ENCODE data around the gene DHRSX.
"Not testable (repeated sequence)": the region's sequence is repeated elsewhere in the genome, so short reads cannot be mapped to it uniquely, and the experiment has no call there.

DHRSX gene

GRCh38 chrX:2486476-2487133, 14.2 kb downstream of the DHRSX start:
- Histone ChIP-seq H3K36me3 (ENCODE audit: insufficient read depth, low read length) (peaks cover 24% of the 10 kb centered on the region), H3K9ac (ENCODE audit: insufficient read length) (no peak overlapping the region), H3K4me3 (no peak overlapping the region), H3K9me3 (ENCODE audit: low read depth, low read length) (no peaks in the 10 kb centered on the region), H3K27ac (no peak overlapping the region)
- DNase-seq (ENCODE audit: low read depth, low spot score): no peak
- TF ChIP-seq EZH2 (IDR thresholded peaks at IDR 0.05): no peak
- no peak for TF ChIP-seq POLR2AphosphoS5 (IDR thresholded peaks at IDR 0.05; ENCODE audit: borderline replicate concordance, low read depth, low read length)
- no peak for TF ChIP-seq FOXP2 (optimal IDR thresholded peaks at IDR 0.05; ENCODE audit: control extremely low read depth, extremely low read length, insufficient read depth)

- DNase-seq (ENCODE audit: low read depth, low spot score): no peak
Observed at GRCh38 chrX:2485789-2486345, 14.9 kb downstream of the DHRSX start.

GRCh38 chrX:2484721-2485648, 15.8 kb downstream of the DHRSX start:
- Histone ChIP-seq H3K27ac (no peak overlapping the region), H3K4me3 (no peak overlapping the region), H3K9me3 (ENCODE audit: low read depth, low read length) (no peaks in the 10 kb centered on the region), H3K36me3 (ENCODE audit: insufficient read depth, low read length) (peaks cover 24% of the 10 kb centered on the region), H3K9ac (ENCODE audit: insufficient read length) (no peak overlapping the region)
- no peak for DNase-seq (ENCODE audit: low read depth, low spot score)
- no peak for TF ChIP-seq FOXP2 (optimal IDR thresholded peaks at IDR 0.05; ENCODE audit: control extremely low read depth, extremely low read length, insufficient read depth)
- TF ChIP-seq EZH2 (IDR thresholded peaks at IDR 0.05): no peak
- no peak for TF ChIP-seq POLR2AphosphoS5 (IDR thresholded peaks at IDR 0.05; ENCODE audit: borderline replicate concordance, low read depth, low read length)

More at GRCh38 chrX:2485789-2486345, 14.9 kb downstream of the DHRSX start:
- Histone ChIP-seq H3K9me3 (ENCODE audit: low read depth, low read length) (no peaks in the 10 kb centered on the region), H3K4me3 (no peak overlapping the region), H3K36me3 (ENCODE audit: insufficient read depth, low read length) (peaks cover 24% of the 10 kb centered on the region), H3K27ac (no peak overlapping the region), H3K9ac (ENCODE audit: insufficient read length) (no peak overlapping the region)
- no peak for TF ChIP-seq FOXP2 (optimal IDR thresholded peaks at IDR 0.05; ENCODE audit: control extremely low read depth, extremely low read length, insufficient read depth)

- Histone ChIP-seq H3K36me3 (ENCODE audit: insufficient read depth, low read length) (peaks cover 16% of the 10 kb centered on the region), H3K27ac (no peak overlapping the region), H3K4me3 (no peak overlapping the region)
Observed at GRCh38 chrX:2484256-2484655, 16.5 kb downstream of the DHRSX start.

GRCh38 chrX:2483398-2484060, 17.2 kb downstream of the DHRSX start:
- H3K4me3 ChIP-seq: no peak overlapping the region
- no peak for DNase-seq (ENCODE audit: low read depth, low spot score)
- no peak for TF ChIP-seq EZH2 (IDR thresholded peaks at IDR 0.05)
- no peak for TF ChIP-seq FOXP2 (optimal IDR thresholded peaks at IDR 0.05; ENCODE audit: control extremely low read depth, extremely low read length, insufficient read depth)
- no peak for TF ChIP-seq POLR2AphosphoS5 (IDR thresholded peaks at IDR 0.05; ENCODE audit: borderline replicate concordance, low read depth, low read length)
- H3K9ac ChIP-seq (ENCODE audit: insufficient read length): no peak overlapping the region
- no peaks in the 10 kb centered on the region for H3K9me3 ChIP-seq (ENCODE audit: low read depth, low read length)
- peaks cover 9% of the 10 kb centered on the region for H3K36me3 ChIP-seq (ENCODE audit: insufficient read depth, low read length)
- no peak overlapping the region for H3K27ac ChIP-seq

More at GRCh38 chrX:2484256-2484655, 16.5 kb downstream of the DHRSX start:
- no peaks in the 10 kb centered on the region for H3K9me3 ChIP-seq (ENCODE audit: low read depth, low read length)
- no peak overlapping the region for H3K9ac ChIP-seq (ENCODE audit: insufficient read length)
- no peak for TF ChIP-seq POLR2AphosphoS5 (IDR thresholded peaks at IDR 0.05; ENCODE audit: borderline replicate concordance, low read depth, low read length)
- TF ChIP-seq FOXP2 (optimal IDR thresholded peaks at IDR 0.05; ENCODE audit: control extremely low read depth, extremely low read length, insufficient read depth): no peak
- no peak for TF ChIP-seq EZH2 (IDR thresholded peaks at IDR 0.05)
- no peak for DNase-seq (ENCODE audit: low read depth, low spot score)

GRCh38 chrX:2481597-2481996, 19.2 kb downstream of the DHRSX start:
- H3K27ac ChIP-seq; H3K9ac ChIP-seq (ENCODE audit: insufficient read length); H3K9me3 ChIP-seq (ENCODE audit: low read depth, low read length); DNase-seq (ENCODE audit: low read depth, low spot score); H3K4me3 ChIP-seq; H3K36me3 ChIP-seq (ENCODE audit: insufficient read depth, low read length): not testable (repeated sequence)

- not testable (repeated sequence) for H3K9ac ChIP-seq (ENCODE audit: insufficient read length); H3K27ac ChIP-seq; H3K4me3 ChIP-seq; H3K36me3 ChIP-seq (ENCODE audit: insufficient read depth, low read length); H3K9me3 ChIP-seq (ENCODE audit: low read depth, low read length); DNase-seq (ENCODE audit: low read depth, low spot score)
Observed at GRCh38 chrX:2479982-2480381, 20.8 kb downstream of the DHRSX start.

- H3K36me3 ChIP-seq (ENCODE audit: insufficient read depth, low read length): no peaks in the 10 kb centered on the region
- TF ChIP-seq FOXP2 (optimal IDR thresholded peaks at IDR 0.05; ENCODE audit: control extremely low read depth, extremely low read length, insufficient read depth) (no peak), POLR2AphosphoS5 (IDR thresholded peaks at IDR 0.05; ENCODE audit: borderline replicate concordance, low read depth, low read length) (no peak), EZH2 (IDR thresholded peaks at IDR 0.05) (no peak)
- DNase-seq (ENCODE audit: low read depth, low spot score): no peak
- H3K9me3 ChIP-seq (ENCODE audit: low read depth, low read length): no peaks in the 10 kb centered on the region
- H3K9ac ChIP-seq (ENCODE audit: insufficient read length): no peak overlapping the region
- H3K27ac ChIP-seq: no peak overlapping the region
- no peak overlapping the region for H3K4me3 ChIP-seq
Observed at GRCh38 chrX:2479420-2479780, 21.4 kb downstream of the DHRSX start.

Measured in SK-N-MC (cell line).